Measurements from ENCODE around the gene SHANK3. TPM values are rescaled to one million over a fixed set of nuclear protein-coding genes. Genes with fewer than 3 reads are reported as not detected.

SHANK3 gene
- total and polyA plus RNA-seq, 2 donors from 2014 or later = 8.8 to 40.5 TPM

DNA sequence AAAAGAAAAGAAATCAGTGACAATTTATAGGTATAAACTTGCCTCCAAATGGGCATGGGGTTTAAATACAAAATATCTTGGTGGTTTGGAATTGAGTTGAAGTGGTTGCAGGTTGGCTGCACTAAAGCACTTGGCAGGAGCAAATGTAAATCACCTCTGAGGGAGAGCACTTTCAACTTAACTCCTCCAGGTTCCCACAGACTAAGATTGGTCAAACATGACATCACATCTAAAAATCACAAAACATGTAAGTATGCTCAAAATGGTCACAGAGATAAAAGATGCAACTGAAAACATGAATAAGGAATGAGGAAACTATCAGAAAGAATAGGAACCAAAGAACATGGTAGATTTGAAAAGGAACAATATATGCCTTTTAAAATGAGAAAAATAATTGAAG is 12.3 kb upstream of the SHANK3 start:
- TF ChIP-seq, protein P1, sequence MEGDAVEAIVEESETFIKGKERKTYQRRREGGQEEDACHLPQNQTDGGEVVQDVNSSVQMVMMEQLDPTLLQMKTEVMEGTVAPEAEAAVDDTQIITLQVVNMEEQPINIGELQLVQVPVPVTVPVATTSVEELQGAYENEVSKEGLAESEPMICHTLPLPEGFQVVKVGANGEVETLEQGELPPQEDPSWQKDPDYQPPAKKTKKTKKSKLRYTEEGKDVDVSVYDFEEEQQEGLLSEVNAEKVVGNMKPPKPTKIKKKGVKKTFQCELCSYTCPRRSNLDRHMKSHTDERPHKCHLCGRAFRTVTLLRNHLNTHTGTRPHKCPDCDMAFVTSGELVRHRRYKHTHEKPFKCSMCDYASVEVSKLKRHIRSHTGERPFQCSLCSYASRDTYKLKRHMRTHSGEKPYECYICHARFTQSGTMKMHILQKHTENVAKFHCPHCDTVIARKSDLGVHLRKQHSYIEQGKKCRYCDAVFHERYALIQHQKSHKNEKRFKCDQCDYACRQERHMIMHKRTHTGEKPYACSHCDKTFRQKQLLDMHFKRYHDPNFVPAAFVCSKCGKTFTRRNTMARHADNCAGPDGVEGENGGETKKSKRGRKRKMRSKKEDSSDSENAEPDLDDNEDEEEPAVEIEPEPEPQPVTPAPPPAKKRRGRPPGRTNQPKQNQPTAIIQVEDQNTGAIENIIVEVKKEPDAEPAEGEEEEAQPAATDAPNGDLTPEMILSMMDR (IDR thresholded peaks at IDR 0.05; ENCODE audit: borderline replicate concordance, extremely low read depth, insufficient read depth) = no peak
- Histone ChIP-seq H3K27ac (ENCODE audit: low read depth in 2 of 2, low read length in 2 of 2) (no peak overlapping the region), H3K4me3 (ENCODE audit: low read length in 3 of 3) (no peak overlapping the region), H3K4me1 (ENCODE audit: control insufficient read depth in 2 of 3, insufficient read depth in 2 of 3, low read depth in 1 of 3, low read length in 3 of 3) (peaks cover 0 to 7% (median 7%) of the 10 kb centered on the region in 3 donors), H3K9ac (ENCODE audit: low read length in 3 of 3) (no peak overlapping the region), H3K36me3 (ENCODE audit: control insufficient read depth in 2 of 3, insufficient read depth in 3 of 3, low read length in 3 of 3) (no peaks in the 10 kb centered on the region), H3K27me3 (ENCODE audit: control insufficient read depth, insufficient read depth, low read length) (no peaks in the 10 kb centered on the region), H3K9me3 (ENCODE audit: control insufficient read depth in 2 of 3, insufficient read depth in 1 of 3, low read length in 3 of 3) (no peaks in the 10 kb centered on the region)
- no peak for FAIRE-seq
- intact Hi-C loops (cut with DNase I) = no loop called here
- no peak for DNase-seq

DNA sequence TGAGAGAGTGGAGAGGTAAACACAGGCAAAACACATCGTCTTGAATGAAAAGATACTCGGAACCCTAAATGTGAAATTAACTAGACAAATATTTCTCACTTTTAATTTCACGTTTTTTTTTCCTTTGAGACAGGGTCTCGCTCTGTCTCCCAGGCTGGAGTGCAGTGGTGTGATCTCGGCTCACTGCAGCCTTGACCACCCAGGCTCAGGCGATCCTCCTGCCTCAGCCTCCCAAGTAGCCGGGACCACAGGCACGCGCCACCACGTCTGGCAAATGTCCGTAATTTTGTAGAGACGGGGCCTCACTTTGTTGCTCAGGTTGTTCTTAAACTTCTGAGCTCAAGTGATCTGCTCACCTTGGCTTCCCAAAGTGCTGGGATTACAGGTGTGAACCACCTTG is 7.4 kb upstream of the SHANK3 start:
- no peaks in the 10 kb centered on the region for H3K4me1 ChIP-seq (ENCODE audit: control insufficient read depth in 2 of 3, insufficient read depth in 2 of 3, low read depth in 1 of 3, low read length in 3 of 3)
- no peaks in the 10 kb centered on the region for H3K27me3 ChIP-seq (ENCODE audit: control insufficient read depth, insufficient read depth, low read length)
- no peak overlapping the region for H3K4me3 ChIP-seq (ENCODE audit: low read length in 3 of 3)
- DNase-seq (no peak), FAIRE-seq (no peak)
- TF ChIP-seq, protein P1 (IDR thresholded peaks at IDR 0.05; ENCODE audit: borderline replicate concordance, extremely low read depth, insufficient read depth) = no peak
- no peaks in the 10 kb centered on the region for H3K9me3 ChIP-seq (ENCODE audit: control insufficient read depth in 2 of 3, insufficient read depth in 1 of 3, low read length in 3 of 3)
- no peak overlapping the region for H3K9ac ChIP-seq (ENCODE audit: low read length in 3 of 3)
- H3K36me3 ChIP-seq (ENCODE audit: control insufficient read depth in 2 of 3, insufficient read depth in 3 of 3, low read length in 3 of 3) = no peaks in the 10 kb centered on the region
- intact Hi-C loops (cut with DNase I) = no loop called here
- no peak overlapping the region for H3K27ac ChIP-seq (ENCODE audit: low read depth in 2 of 2, low read length in 2 of 2)

DNA sequence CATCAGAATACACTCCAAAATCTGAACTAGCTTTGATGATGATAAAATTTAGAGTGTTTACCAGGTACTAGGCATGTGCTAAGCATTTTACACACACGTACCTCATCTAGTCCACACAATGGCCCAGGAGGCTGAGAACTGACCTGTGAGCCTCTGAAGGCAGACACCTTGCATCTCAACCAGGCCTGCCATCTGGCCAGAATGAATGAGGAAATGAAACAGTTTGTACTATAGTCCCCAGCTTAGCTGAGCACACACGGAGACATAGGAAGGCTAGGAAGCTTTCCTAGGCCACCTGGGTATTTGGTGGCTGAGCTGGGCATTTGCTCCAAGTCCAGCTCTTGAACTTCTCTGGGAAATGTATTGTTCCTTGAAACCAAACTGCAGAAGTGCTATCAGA is 6.9 kb upstream of the SHANK3 start:
- H3K4me3 ChIP-seq (ENCODE audit: low read length in 3 of 3) = no peak overlapping the region
- H3K27ac ChIP-seq (ENCODE audit: low read depth in 2 of 2, low read length in 2 of 2) = no peak overlapping the region
- no peaks in the 10 kb centered on the region for H3K27me3 ChIP-seq (ENCODE audit: control insufficient read depth, insufficient read depth, low read length)
- TF ChIP-seq, protein P1 (IDR thresholded peaks at IDR 0.05; ENCODE audit: borderline replicate concordance, extremely low read depth, insufficient read depth) = no peak
- no peak overlapping the region for H3K9ac ChIP-seq (ENCODE audit: low read length in 3 of 3)
- H3K36me3 ChIP-seq (ENCODE audit: control insufficient read depth in 2 of 3, insufficient read depth in 3 of 3, low read length in 3 of 3) = no peaks in the 10 kb centered on the region
- H3K9me3 ChIP-seq (ENCODE audit: control insufficient read depth in 2 of 3, insufficient read depth in 1 of 3, low read length in 3 of 3) = no peaks in the 10 kb centered on the region
- DNase-seq (no peak), FAIRE-seq (no peak)
- no peaks in the 10 kb centered on the region for H3K4me1 ChIP-seq (ENCODE audit: control insufficient read depth in 2 of 3, insufficient read depth in 2 of 3, low read depth in 1 of 3, low read length in 3 of 3)
- intact Hi-C loops (cut with DNase I) = no loop called here

DNA sequence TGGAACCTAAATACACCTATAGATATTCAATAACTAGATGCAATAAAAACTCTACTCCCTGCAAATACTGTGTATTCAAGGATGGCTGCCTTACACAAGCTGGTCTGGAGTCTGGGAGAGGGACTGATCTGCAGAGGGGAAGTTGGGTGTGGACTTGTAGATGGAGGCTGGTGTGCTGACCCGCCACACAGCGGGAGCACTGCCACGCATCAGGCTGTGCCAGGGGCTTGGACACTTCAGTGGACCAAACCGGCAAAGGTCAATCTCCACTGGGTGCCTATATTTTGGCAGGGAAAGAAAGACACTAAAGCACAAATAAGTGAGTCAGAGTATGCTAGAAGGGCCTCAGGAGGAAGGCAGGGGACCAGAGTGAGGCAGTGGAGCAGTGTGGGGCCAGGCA is 2.1 kb upstream of the SHANK3 start:
- H3K27me3 ChIP-seq (ENCODE audit: control insufficient read depth, insufficient read depth, low read length) = peaks cover 4% of the 10 kb centered on the region
- TF ChIP-seq, protein P1 (IDR thresholded peaks at IDR 0.05; ENCODE audit: borderline replicate concordance, extremely low read depth, insufficient read depth) = no peak
- peak overlapping the region in 1 of 2 donors; percentile 33 for H3K27ac ChIP-seq (ENCODE audit: low read depth in 2 of 2, low read length in 2 of 2)
- no peak overlapping the region for H3K4me3 ChIP-seq (ENCODE audit: low read length in 3 of 3)
- intact Hi-C loops (cut with DNase I) = no loop called here
- H3K9ac ChIP-seq (ENCODE audit: low read length in 3 of 3) = no peak overlapping the region
- FAIRE-seq (no peak), DNase-seq (no peak)
- H3K9me3 ChIP-seq (ENCODE audit: control insufficient read depth in 2 of 3, insufficient read depth in 1 of 3, low read length in 3 of 3) = no peaks in the 10 kb centered on the region
- no peaks in the 10 kb centered on the region for H3K36me3 ChIP-seq (ENCODE audit: control insufficient read depth in 2 of 3, insufficient read depth in 3 of 3, low read length in 3 of 3)
- H3K4me1 ChIP-seq (ENCODE audit: control insufficient read depth in 2 of 3, insufficient read depth in 2 of 3, low read depth in 1 of 3, low read length in 3 of 3) = peaks cover 0 to 2% (median 0%) of the 10 kb centered on the region in 3 donors

Data from kidney (tissue), 14 donors.